ENCODE measurements around the gene TBC1D22A.

The TBC1D22A gene

GRCh38 chr22:46995501-46996360 is 233.3 kb downstream of the TBC1D22A start:
- DNase-seq (ENCODE audit: low read depth): no peak

- no peak for DNase-seq (ENCODE audit: low read depth)
Observed at GRCh38 chr22:46996595-46997310, 234.3 kb downstream of the TBC1D22A start.

GRCh38 chr22:46997311-46997970 is 235.0 kb downstream of the TBC1D22A start:
- no peak for DNase-seq (ENCODE audit: low read depth)

GRCh38 chr22:46998331-46998730 is 235.9 kb downstream of the TBC1D22A start:
- DNase-seq (ENCODE audit: low read depth): no peak

GRCh38 chr22:47000256-47000655 is 237.8 kb downstream of the TBC1D22A start:
- no peak for DNase-seq (ENCODE audit: low read depth)

GRCh38 chr22:47000888-47001287 is 238.4 kb downstream of the TBC1D22A start:
- no peak for DNase-seq (ENCODE audit: low read depth)

- DNase-seq (ENCODE audit: low read depth): no peak
Observed at GRCh38 chr22:47001288-47001687, 238.8 kb downstream of the TBC1D22A start.

GRCh38 chr22:47002692-47003091 is 240.2 kb downstream of the TBC1D22A start:
- DNase-seq (ENCODE audit: low read depth): no peak

GRCh38 chr22:47005506-47006408 is 243.3 kb downstream of the TBC1D22A start:
- no peak for DNase-seq (ENCODE audit: low read depth)

GRCh38 chr22:47006433-47006832 is 244.0 kb downstream of the TBC1D22A start:
- DNase-seq (ENCODE audit: low read depth): no peak

GRCh38 chr22:47006869-47007268 is 244.4 kb downstream of the TBC1D22A start:
- DNase-seq (ENCODE audit: low read depth): no peak

GRCh38 chr22:47007496-47007895 is 245.0 kb downstream of the TBC1D22A start:
- no peak for DNase-seq (ENCODE audit: low read depth)

GRCh38 chr22:47008208-47008885 is 245.9 kb downstream of the TBC1D22A start:
- no peak for DNase-seq (ENCODE audit: low read depth)

GRCh38 chr22:47009304-47010101 is 247.1 kb downstream of the TBC1D22A start:
- DNase-seq (ENCODE audit: low read depth): no peak

- no peak for DNase-seq (ENCODE audit: low read depth)
Observed at GRCh38 chr22:47010211-47010610, 247.8 kb downstream of the TBC1D22A start.

GRCh38 chr22:47011131-47011858 is 248.8 kb downstream of the TBC1D22A start:
- DNase-seq (ENCODE audit: low read depth): no peak

GRCh38 chr22:47011859-47012258 is 249.4 kb downstream of the TBC1D22A start:
- no peak for DNase-seq (ENCODE audit: low read depth)

GRCh38 chr22:47012589-47013370 is 250.3 kb downstream of the TBC1D22A start:
- DNase-seq (ENCODE audit: low read depth): no peak

Measured in iris pigment epithelial cell (primary cell).